HEK293 (cell line): Measurements from ENCODE around the gene XPO4.

Experiments used
- CTCF ChIP-seq: fragments of 450-650 bp; formaldehyde crosslinking; IDR thresholded peaks from 2 replicates; pipeline ENCODE4 v1.5.1; 2016; ENCODE audit warnings: missing biosample characterization, missing genetic modification characterization
- ZNF664 ChIP-seq: fragments of 450-650 bp; formaldehyde crosslinking; IDR thresholded peaks from 2 replicates; pipeline ENCODE4 v1.5.1; 2016; ENCODE audit warnings: missing biosample characterization, missing genetic modification characterization

GRCh38 chr13:20891768-20892167, 10.8 kb downstream of the XPO4 start:
- TF ChIP-seq CTCF, result no peak
- TF ChIP-seq ZNF664 (tag by site-specific recombination), result no peak
